Activated CD4-positive, alpha-beta T cell treated with anti-CD3 and anti-CD28 coated beads, Interleukin-2, amount 10 ng/mL, durations not matched to agents 7 days and 5 days (primary cell): ENCODE results near the gene ATP13A3. TPM values are rescaled to one million over a fixed set of nuclear protein-coding genes. Genes with fewer than 3 reads are reported as not detected.

Experiments
- CTCF ChIA-PET: fragments of 350-600 bp; sonication (Branson Sonifier 250); formaldehyde crosslinking; loops from one replicate; lab custom pipeline; 2021; ENCODE audit warnings: antibody characterized with exemption; lab: Charles Lee
- POLR2A ChIA-PET: fragments of 350-600 bp; sonication (Branson Sonifier 250); formaldehyde crosslinking; loops from one replicate; lab custom pipeline; 2021; ENCODE audit warnings: antibody characterized with exemption; lab: Charles Lee
- DNase-seq: peaks from one replicate; pipeline ENCODE4 v3.0.0-alpha.2; 2020
- H3K27ac Mint-ChIP-seq: one replicate; pipeline ENCODE4 v1.8.0; 2021; ENCODE audit warnings: mild to moderate bottlenecking, moderate library complexity, mixed read lengths
- H3K27me3 Mint-ChIP-seq: one replicate; pipeline ENCODE4 v1.8.0; 2021; ENCODE audit warnings: mixed read lengths
- H3K36me3 Mint-ChIP-seq: one replicate; pipeline ENCODE4 v1.8.0; 2021; ENCODE audit warnings: low read depth, mixed read lengths
- H3K4me1 Mint-ChIP-seq: one replicate; pipeline ENCODE4 v1.8.0; 2021; ENCODE audit warnings: mixed read lengths
- H3K4me3 Mint-ChIP-seq: one replicate; pipeline ENCODE4 v1.8.0; 2021; ENCODE audit warnings: mild to moderate bottlenecking, moderate library complexity, mixed read lengths
- H3K9me3 Mint-ChIP-seq: one replicate; pipeline ENCODE4 v1.8.0; 2021; ENCODE audit warnings: mixed read lengths
- total RNA-seq, 2 experiments: library from RNA; stranded (reverse); gene quantifications; one replicate each; pipeline ENCODE4 v1.2.3, GENCODE V29; 2021

Gene ATP13A3
- total RNA-seq, 2 experiments from 2014 or later: 59.2 to 73.8 TPM

GRCh38 chr3:194469977-194470376 is 16.8 kb downstream of the ATP13A3 start:
- Mint-ChIP-seq H3K4me1 (peaks cover 16% of the 10 kb centered on the region), H3K4me3 (no peak overlapping the region), H3K27ac (no peak overlapping the region), H3K27me3 (no peaks in the 10 kb centered on the region), H3K36me3 (peaks cover 3% of the 10 kb centered on the region), H3K9me3 (no peaks in the 10 kb centered on the region)
- CTCF ChIA-PET: interaction anchor here (1.2 kb wide), 1 partner anchor 14 kb away, joined by 5 read pairs; no protein-coding TSS in a partner anchor
- DNase-seq: no peak
- POLR2A ChIA-PET: no interaction called here

GRCh38 chr3:194468086-194468485 is 18.7 kb downstream of the ATP13A3 start:
- Mint-ChIP-seq H3K36me3 (peaks cover 3% of the 10 kb centered on the region), H3K27ac (no peak overlapping the region), H3K9me3 (no peaks in the 10 kb centered on the region), H3K4me3 (no peak overlapping the region), H3K4me1 (peaks cover 17% of the 10 kb centered on the region), H3K27me3 (no peaks in the 10 kb centered on the region)
- ChIA-PET CTCF (no interaction called here), POLR2A (no interaction called here)
- no peak for DNase-seq

GRCh38 chr3:194466761-194467356 is 19.9 kb downstream of the ATP13A3 start:
- no peak overlapping the region for H3K4me3 Mint-ChIP-seq
- DNase-seq: no peak
- H3K36me3 Mint-ChIP-seq: peaks cover 2% of the 10 kb centered on the region
- no peaks in the 10 kb centered on the region for H3K27me3 Mint-ChIP-seq
- ChIA-PET POLR2A (no interaction called here), CTCF (interaction anchor here (1.7 kb wide), 1 partner anchor 107 kb away, joined by 4 read pairs; no protein-coding TSS in a partner anchor)
- H3K27ac Mint-ChIP-seq: no peak overlapping the region
- no peaks in the 10 kb centered on the region for H3K9me3 Mint-ChIP-seq
- peaks cover 13% of the 10 kb centered on the region for H3K4me1 Mint-ChIP-seq

GRCh38 chr3:194465920-194466570 is 20.8 kb downstream of the ATP13A3 start:
- Mint-ChIP-seq H3K9me3 (no peaks in the 10 kb centered on the region), H3K36me3 (peaks cover 2% of the 10 kb centered on the region), H3K4me1 (peaks cover 13% of the 10 kb centered on the region), H3K4me3 (no peak overlapping the region), H3K27ac (no peak overlapping the region), H3K27me3 (no peaks in the 10 kb centered on the region)
- no peak for DNase-seq
- CTCF ChIA-PET: interaction anchor here (0.7 to 1.7 kb wide), 2 partner anchors 107 to 205 kb away, joined by 3 to 4 read pairs; no protein-coding TSS in a partner anchor
- POLR2A ChIA-PET: no interaction called here

GRCh38 chr3:194465246-194465645 is 21.6 kb downstream of the ATP13A3 start:
- Mint-ChIP-seq H3K27me3 (no peaks in the 10 kb centered on the region), H3K9me3 (no peaks in the 10 kb centered on the region), H3K4me1 (peaks cover 13% of the 10 kb centered on the region), H3K4me3 (no peak overlapping the region), H3K27ac (no peak overlapping the region), H3K36me3 (peaks cover 7% of the 10 kb centered on the region)
- ChIA-PET CTCF (no interaction called here), POLR2A (no interaction called here)
- no peak for DNase-seq

GRCh38 chr3:194464692-194465091 is 22.1 kb downstream of the ATP13A3 start:
- Mint-ChIP-seq H3K9me3 (no peaks in the 10 kb centered on the region), H3K36me3 (peaks cover 7% of the 10 kb centered on the region), H3K4me3 (no peak overlapping the region), H3K27ac (no peak overlapping the region), H3K4me1 (peaks cover 13% of the 10 kb centered on the region), H3K27me3 (no peaks in the 10 kb centered on the region)
- CTCF ChIA-PET: no interaction called here
- POLR2A ChIA-PET: no interaction called here
- DNase-seq: no peak

- H3K27me3 Mint-ChIP-seq: no peaks in the 10 kb centered on the region
- H3K36me3 Mint-ChIP-seq: peaks cover 10% of the 10 kb centered on the region
- ChIA-PET POLR2A (interaction anchor here (0.6 kb wide), 1 partner anchor 127 kb away, joined by 3 read pairs; no protein-coding TSS in a partner anchor), CTCF (interaction anchor here (0.7 to 1.2 kb wide), 3 partner anchors 9 to 110 kb away, joined by 3 read pairs; no protein-coding TSS in a partner anchor)
- no peaks in the 10 kb centered on the region for H3K9me3 Mint-ChIP-seq
- no peak for DNase-seq
- H3K4me1 Mint-ChIP-seq: peaks cover 13% of the 10 kb centered on the region
- H3K4me3 Mint-ChIP-seq: no peak overlapping the region
- H3K27ac Mint-ChIP-seq: no peak overlapping the region
Observed at GRCh38 chr3:194462936-194463335, 23.9 kb downstream of the ATP13A3 start.

GRCh38 chr3:194460566-194460965 is 26.2 kb downstream of the ATP13A3 start:
- Mint-ChIP-seq H3K4me1 (peaks cover 4% of the 10 kb centered on the region), H3K9me3 (no peaks in the 10 kb centered on the region), H3K27me3 (no peaks in the 10 kb centered on the region), H3K27ac (no peak overlapping the region), H3K36me3 (peaks cover 11% of the 10 kb centered on the region), H3K4me3 (no peak overlapping the region)
- POLR2A ChIA-PET: no interaction called here
- DNase-seq: no peak
- CTCF ChIA-PET: no interaction called here

GRCh38 chr3:194458131-194458530 is 28.7 kb downstream of the ATP13A3 start:
- no peak for DNase-seq
- Mint-ChIP-seq H3K27me3 (no peaks in the 10 kb centered on the region), H3K9me3 (no peaks in the 10 kb centered on the region), H3K4me1 (no peaks in the 10 kb centered on the region), H3K36me3 (peaks cover 27% of the 10 kb centered on the region), H3K4me3 (no peak overlapping the region), H3K27ac (no peak overlapping the region)
- POLR2A ChIA-PET: no interaction called here
- CTCF ChIA-PET: no interaction called here

- POLR2A ChIA-PET: no interaction called here
- no peak for DNase-seq
- no peaks in the 10 kb centered on the region for H3K9me3 Mint-ChIP-seq
- peaks cover 39% of the 10 kb centered on the region for H3K36me3 Mint-ChIP-seq
- no peak overlapping the region for H3K4me3 Mint-ChIP-seq
- no peaks in the 10 kb centered on the region for H3K4me1 Mint-ChIP-seq
- no peak overlapping the region for H3K27ac Mint-ChIP-seq
- CTCF ChIA-PET: interaction anchor here (1.4 to 2.2 kb wide), 2 partner anchors 10 to 14 kb away, joined by 3 to 5 read pairs; no protein-coding TSS in a partner anchor
- no peaks in the 10 kb centered on the region for H3K27me3 Mint-ChIP-seq
Observed at GRCh38 chr3:194455481-194455880, 31.3 kb downstream of the ATP13A3 start.

GRCh38 chr3:194450341-194450740 is 36.5 kb downstream of the ATP13A3 start:
- Mint-ChIP-seq H3K4me1 (peaks cover 2% of the 10 kb centered on the region), H3K27me3 (no peaks in the 10 kb centered on the region), H3K9me3 (no peaks in the 10 kb centered on the region), H3K4me3 (no peak overlapping the region), H3K36me3 (peaks cover 54% of the 10 kb centered on the region), H3K27ac (no peak overlapping the region)
- ChIA-PET CTCF (interaction anchor here (1.9 to 2.2 kb wide), 2 partner anchors 11 to 29 kb away, joined by 6 read pairs; no protein-coding TSS in a partner anchor), POLR2A (no interaction called here)
- DNase-seq: no peak

- peaks cover 53% of the 10 kb centered on the region for H3K36me3 Mint-ChIP-seq
- POLR2A ChIA-PET: no interaction called here
Observed at GRCh38 chr3:194449913-194450312, 36.9 kb downstream of the ATP13A3 start.

GRCh38 chr3:194447657-194448056 is 39.1 kb downstream of the ATP13A3 start:
- no peaks in the 10 kb centered on the region for H3K9me3 Mint-ChIP-seq
- H3K27me3 Mint-ChIP-seq: no peaks in the 10 kb centered on the region
- H3K4me1 Mint-ChIP-seq: peaks cover 2% of the 10 kb centered on the region
- ChIA-PET POLR2A (no interaction called here), CTCF (interaction anchor here (0.6 to 1.5 kb wide), 4 partner anchors 45 to 628 kb away, joined by 3 to 7 read pairs (median 4); partner anchors contain the start of gene LSG1)
- H3K4me3 Mint-ChIP-seq: no peak overlapping the region
- DNase-seq: no peak
- peaks cover 45% of the 10 kb centered on the region for H3K36me3 Mint-ChIP-seq
- H3K27ac Mint-ChIP-seq: no peak overlapping the region

More at GRCh38 chr3:194449913-194450312, 36.9 kb downstream of the ATP13A3 start:
- peaks cover 2% of the 10 kb centered on the region for H3K4me1 Mint-ChIP-seq
- no peak for DNase-seq
- no peaks in the 10 kb centered on the region for H3K9me3 Mint-ChIP-seq
- CTCF ChIA-PET: interaction anchor here (1.9 to 2.2 kb wide), 2 partner anchors 11 to 30 kb away, joined by 6 read pairs; no protein-coding TSS in a partner anchor
- H3K4me3 Mint-ChIP-seq: no peak overlapping the region
- H3K27me3 Mint-ChIP-seq: no peaks in the 10 kb centered on the region
- no peak overlapping the region for H3K27ac Mint-ChIP-seq
